Large intestine (tissue), 3 donors: ENCODE measurements around the gene TMIGD2. TPM values are rescaled to one million over a fixed set of nuclear protein-coding genes. Genes with fewer than 3 reads are reported as not detected.
"Not testable (repeated sequence)": the region's sequence is repeated elsewhere in the genome, so short reads cannot be mapped to it uniquely, and the experiment has no call there.

Experiments used
- DNase-seq, 2 donors: peaks; one replicate each; pipeline versions ENCODE4 v3.0.0 to v3.0.0-alpha.2; 2013
- H3K27ac ChIP-seq: one replicate; pipeline ENCODE4 v1.5.1; 2013; ENCODE audit warnings: low read length
- H3K27me3 ChIP-seq: 2 replicates; pipeline ENCODE4 v1.6.1; 2013; ENCODE audit warnings: low read length; ENCODE audit not compliant: control insufficient read depth, insufficient read depth
- H3K36me3 ChIP-seq: 2 replicates; pipeline ENCODE4 v1.6.1; 2013; ENCODE audit warnings: low read length; ENCODE audit not compliant: control insufficient read depth, insufficient read depth
- H3K4me1 ChIP-seq: one replicate; pipeline ENCODE4 v1.6.1; 2013; ENCODE audit warnings: low read length; ENCODE audit not compliant: control insufficient read depth, insufficient read depth
- H3K4me3 ChIP-seq: one replicate; pipeline ENCODE4 v1.5.1; 2013; ENCODE audit warnings: low read length
- H3K9me3 ChIP-seq: one replicate; pipeline ENCODE4 v1.6.1; 2013; ENCODE audit warnings: mild to moderate bottlenecking, low read depth, low read length, moderate library complexity; ENCODE audit not compliant: control insufficient read depth
- WGBS: methylation state at CpG from one replicate; pipeline ENCODE4 v1.1.5; 2013; ENCODE audit warnings: low lambda C conversion rate; ENCODE audit not compliant: insufficient coverage; 5-methylcytosine and 5-hydroxymethylcytosine counted together
- polyA plus RNA-seq: library from polyadenylated mRNA; unstranded; fragments of 120-200 nt; gene quantifications from one replicate; pipeline ENCODE4 v1.2.1, GENCODE V29; 2013

TMIGD2 gene
- polyA plus RNA-seq, 1 donor: 3.5 TPM

- Histone ChIP-seq H3K36me3 (no peaks in the 10 kb centered on the region), H3K4me1 (no peaks in the 10 kb centered on the region), H3K27ac (no peak overlapping the region), H3K9me3 (no peaks in the 10 kb centered on the region), H3K27me3 (peaks cover 5% of the 10 kb centered on the region), H3K4me3 (no peak overlapping the region)
- no peak for DNase-seq
- WGBS: no CpG with 5 or more reads among the region's 14 CpGs
These were observed 6.0 kb downstream of the TMIGD2 start for GRCh38 chr19:4295972-4296771.

GRCh38 chr19:4294389-4294788 is 7.8 kb downstream of the TMIGD2 start:
- DNase-seq: no peak
- Histone ChIP-seq H3K27ac (no peak overlapping the region), H3K27me3 (peaks cover 5% of the 10 kb centered on the region), H3K36me3 (no peaks in the 10 kb centered on the region), H3K4me1 (no peaks in the 10 kb centered on the region), H3K4me3 (no peak overlapping the region), H3K9me3 (no peaks in the 10 kb centered on the region)
- no CpG with 5 or more reads among the region's 10 CpGs for WGBS

- H3K27ac ChIP-seq: no peak overlapping the region
- no CpG with 5 or more reads among the region's 15 CpGs for WGBS
- H3K4me3 ChIP-seq: no peak overlapping the region
- no peak for DNase-seq
- peaks cover 5% of the 10 kb centered on the region for H3K27me3 ChIP-seq
- no peaks in the 10 kb centered on the region for H3K4me1 ChIP-seq
- no peaks in the 10 kb centered on the region for H3K9me3 ChIP-seq
- no peaks in the 10 kb centered on the region for H3K36me3 ChIP-seq
These were observed 9.7 kb downstream of the TMIGD2 start for GRCh38 chr19:4292515-4292914.

- Histone ChIP-seq H3K27me3 (peaks cover 5% of the 10 kb centered on the region), H3K4me3 (no peak overlapping the region), H3K36me3 (no peaks in the 10 kb centered on the region), H3K27ac (no peak overlapping the region), H3K9me3 (no peaks in the 10 kb centered on the region), H3K4me1 (no peaks in the 10 kb centered on the region)
- DNase-seq: no peak
- WGBS: no CpG with 5 or more reads among the region's 8 CpGs
These were observed 10.9 kb downstream of the TMIGD2 start for GRCh38 chr19:4291184-4291732.

GRCh38 chr19:4288091-4288777 is 14.0 kb downstream of the TMIGD2 start:
- WGBS: no CpG with 5 or more reads among the region's 16 CpGs
- DNase-seq: no peak
- H3K36me3 ChIP-seq: no peaks in the 10 kb centered on the region
- no peak overlapping the region for H3K4me3 ChIP-seq
- H3K9me3 ChIP-seq: no peaks in the 10 kb centered on the region
- H3K27me3 ChIP-seq: no peaks in the 10 kb centered on the region
- H3K4me1 ChIP-seq: no peaks in the 10 kb centered on the region
- no peak overlapping the region for H3K27ac ChIP-seq

GRCh38 chr19:4286141-4286540 is 16.0 kb downstream of the TMIGD2 start:
- not testable (repeated sequence) for H3K36me3 ChIP-seq, H3K9me3 ChIP-seq, H3K4me1 ChIP-seq, DNase-seq, H3K4me3 ChIP-seq, H3K27ac ChIP-seq
- peaks cover 11% of the 10 kb centered on the region for H3K27me3 ChIP-seq
- WGBS: 100% methylated on average over 2 of the region's 4 CpGs

GRCh38 chr19:4284974-4285373 is 17.2 kb downstream of the TMIGD2 start:
- H3K27me3 ChIP-seq: peaks cover 23% of the 10 kb centered on the region
- H3K36me3 ChIP-seq: no peaks in the 10 kb centered on the region
- H3K4me1 ChIP-seq: no peaks in the 10 kb centered on the region
- no peak for DNase-seq
- H3K27ac ChIP-seq: no peak overlapping the region
- WGBS: no CpG with 5 or more reads among the region's 6 CpGs
- no peaks in the 10 kb centered on the region for H3K9me3 ChIP-seq
- peak overlapping the region; percentile 39 for H3K4me3 ChIP-seq

- Histone ChIP-seq H3K4me3 (peak overlapping the region; percentile 39), H3K36me3 (no peaks in the 10 kb centered on the region), H3K9me3 (no peaks in the 10 kb centered on the region), H3K27ac (no peak overlapping the region), H3K27me3 (peaks cover 29% of the 10 kb centered on the region), H3K4me1 (no peaks in the 10 kb centered on the region)
- WGBS: no CpG with 5 or more reads among the region's 20 CpGs
- peak; percentile 82 to 90 for DNase-seq
These were observed 17.8 kb downstream of the TMIGD2 start for GRCh38 chr19:4284176-4284958.

GRCh38 chr19:4279530-4280422 is 22.4 kb downstream of the TMIGD2 start:
- no peaks in the 10 kb centered on the region for H3K4me1 ChIP-seq
- H3K27me3 ChIP-seq: peaks cover 52% of the 10 kb centered on the region
- WGBS: 0% methylated on average over 3 of the region's 71 CpGs
- no peak for DNase-seq
- H3K9me3 ChIP-seq: no peaks in the 10 kb centered on the region
- H3K4me3 ChIP-seq: no peak overlapping the region
- no peaks in the 10 kb centered on the region for H3K36me3 ChIP-seq
- no peak overlapping the region for H3K27ac ChIP-seq
